AG09309 (cell line): Measurements from ENCODE around the gene ZNF620.
"Not testable (repeated sequence)": the region's sequence is repeated elsewhere in the genome, so short reads cannot be mapped to it uniquely, and the experiment has no call there.

Experiments used
- DNase-seq: peaks from one replicate; pipeline ENCODE4 v3.0.0-alpha.2; 2010; ENCODE audit warnings: low read depth
- H3K4me3 ChIP-seq: 2 replicates; pipeline ENCODE4 v1.5.1; 2011; ENCODE audit warnings: mild to moderate bottlenecking, low read depth, low read length, moderate library complexity; ENCODE audit not compliant: control insufficient read depth
- CTCF ChIP-seq: IDR thresholded peaks from 2 replicates; pipeline ENCODE4 v1.5.1; 2011; ENCODE audit warnings: mild to moderate bottlenecking, low read depth, low read length, inconsistent platforms; ENCODE audit not compliant: insufficient read depth, control insufficient read depth; ENCODE audit errors: missing control alignments

Gene ZNF620

GRCh38 chr3:40534283-40534682 lies 28.4 kb downstream of the ZNF620 start:
- no peak for TF ChIP-seq CTCF
- H3K4me3 ChIP-seq = no peak overlapping the region

GRCh38 chr3:40546816-40547215 lies 41.0 kb downstream of the ZNF620 start:
- no peak overlapping the region for H3K4me3 ChIP-seq
- TF ChIP-seq CTCF = no peak
- peak; percentile 38 for DNase-seq

More at GRCh38 chr3:40534283-40534682, 28.4 kb downstream of the ZNF620 start:
- DNase-seq = no peak

- TF ChIP-seq CTCF = no peak
- no peak overlapping the region for H3K4me3 ChIP-seq
- DNase-seq = no peak
Measured at GRCh38 chr3:40550167-40550566, 44.3 kb downstream of the ZNF620 start.

GRCh38 chr3:40557575-40558161 lies 51.8 kb downstream of the ZNF620 start:
- no peak overlapping the region for H3K4me3 ChIP-seq
- no peak for TF ChIP-seq CTCF
- DNase-seq = no peak

- not testable (repeated sequence) for DNase-seq
Measured at GRCh38 chr3:40562482-40562881, 56.6 kb downstream of the ZNF620 start.

GRCh38 chr3:40565629-40566028 lies 59.8 kb downstream of the ZNF620 start:
- H3K4me3 ChIP-seq, DNase-seq: not testable (repeated sequence)

More at GRCh38 chr3:40562482-40562881, 56.6 kb downstream of the ZNF620 start:
- not testable (repeated sequence) for H3K4me3 ChIP-seq

GRCh38 chr3:40566694-40567093 lies 60.9 kb downstream of the ZNF620 start:
- no peak overlapping the region for H3K4me3 ChIP-seq
- TF ChIP-seq CTCF = no peak
- DNase-seq = no peak
